ENCODE measurements around the gene PITPNC1. TPM values are rescaled to one million over a fixed set of nuclear protein-coding genes. Genes with fewer than 3 reads are reported as not detected.

Gene PITPNC1
- total and polyA plus RNA-seq, 2 donors (not counting 1 experiment from before 2014, with no cell fraction given) = 5.8 to 7.1 TPM

DNA sequence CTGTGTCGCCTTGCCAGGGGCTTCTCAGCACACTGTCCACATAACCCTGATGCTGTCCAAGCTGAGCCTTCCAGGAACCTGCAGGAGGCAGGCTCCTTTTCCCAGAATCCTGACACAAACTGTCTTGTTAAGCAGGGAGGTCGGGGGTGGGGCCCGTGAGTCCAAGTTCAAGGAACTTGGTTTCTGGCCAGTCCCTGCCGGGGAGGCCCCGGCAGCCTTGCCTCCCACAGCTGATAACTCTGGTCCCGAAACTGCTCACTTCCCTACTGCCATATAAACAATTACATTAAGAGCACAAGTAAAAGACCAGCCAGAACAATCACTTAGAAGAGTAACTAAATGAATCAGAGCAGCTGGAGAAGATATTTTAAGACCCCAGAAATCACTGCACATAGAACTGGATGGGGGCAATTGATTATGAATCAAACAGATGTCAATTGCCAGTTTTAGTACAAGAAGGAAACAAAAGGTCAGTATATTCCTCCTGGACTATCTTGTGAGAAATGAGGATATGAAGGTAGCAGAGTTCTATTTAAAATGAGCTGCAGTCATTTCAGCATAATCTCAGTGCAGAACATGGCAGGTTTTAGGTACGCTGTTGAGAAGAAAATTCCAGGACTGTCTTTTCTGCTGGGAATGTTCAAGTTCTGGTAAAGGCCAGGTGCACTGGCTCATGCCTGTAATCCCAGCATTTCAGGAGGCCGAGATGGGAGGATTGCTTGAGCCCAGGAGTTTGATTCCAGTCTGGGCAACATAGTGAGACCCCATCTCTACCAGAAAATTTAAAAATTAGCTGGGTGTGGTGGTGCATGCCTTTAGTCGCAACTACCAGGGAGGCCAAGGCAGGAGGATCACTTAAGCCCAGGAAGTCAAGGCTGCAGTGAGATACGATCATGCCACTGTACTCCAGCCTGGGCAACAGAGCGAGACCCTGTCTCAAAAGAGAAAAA is 169.8 kb downstream of the PITPNC1 start:
- TF ChIP-seq, protein P1, sequence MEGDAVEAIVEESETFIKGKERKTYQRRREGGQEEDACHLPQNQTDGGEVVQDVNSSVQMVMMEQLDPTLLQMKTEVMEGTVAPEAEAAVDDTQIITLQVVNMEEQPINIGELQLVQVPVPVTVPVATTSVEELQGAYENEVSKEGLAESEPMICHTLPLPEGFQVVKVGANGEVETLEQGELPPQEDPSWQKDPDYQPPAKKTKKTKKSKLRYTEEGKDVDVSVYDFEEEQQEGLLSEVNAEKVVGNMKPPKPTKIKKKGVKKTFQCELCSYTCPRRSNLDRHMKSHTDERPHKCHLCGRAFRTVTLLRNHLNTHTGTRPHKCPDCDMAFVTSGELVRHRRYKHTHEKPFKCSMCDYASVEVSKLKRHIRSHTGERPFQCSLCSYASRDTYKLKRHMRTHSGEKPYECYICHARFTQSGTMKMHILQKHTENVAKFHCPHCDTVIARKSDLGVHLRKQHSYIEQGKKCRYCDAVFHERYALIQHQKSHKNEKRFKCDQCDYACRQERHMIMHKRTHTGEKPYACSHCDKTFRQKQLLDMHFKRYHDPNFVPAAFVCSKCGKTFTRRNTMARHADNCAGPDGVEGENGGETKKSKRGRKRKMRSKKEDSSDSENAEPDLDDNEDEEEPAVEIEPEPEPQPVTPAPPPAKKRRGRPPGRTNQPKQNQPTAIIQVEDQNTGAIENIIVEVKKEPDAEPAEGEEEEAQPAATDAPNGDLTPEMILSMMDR (conservative IDR thresholded peaks at IDR 0.05 in 1 of 2, IDR thresholded peaks at IDR 0.05 in 1 of 2; ENCODE audit: low read depth in 1 of 2, low read length in 2 of 2) = peak; percentile 5 to 29
- TF ChIP-seq EZH2 (IDR thresholded peaks at IDR 0.05; ENCODE audit: low read length, missing control alignments) = no peak
- Histone ChIP-seq H3K9ac (ENCODE audit: insufficient read depth, low read length) (no peak overlapping the region), H3K36me3 (ENCODE audit: control insufficient read depth, insufficient read depth, low read length) (no peaks in the 10 kb centered on the region), H2AFZ (ENCODE audit: low read length) (no peak overlapping the region), H3K9me3 (ENCODE audit: control insufficient read depth, insufficient read depth, low read depth, low read length) (no peaks in the 10 kb centered on the region), H3K4me2 (ENCODE audit: extremely low read depth, insufficient read depth, low read length) (peak overlapping the region; percentile 15), H3K27me3 (ENCODE audit: control insufficient read depth, insufficient read depth, low read length) (no peaks in the 10 kb centered on the region), H3K4me3 (replicated peaks in 1 of 4; ENCODE audit: control extremely low read depth in 1 of 4, insufficient read depth in 1 of 4, low read depth in 3 of 4, low read length in 4 of 4) (no peak overlapping the region), H3K4me1 (ENCODE audit: control insufficient read depth, extremely low read depth, insufficient read depth, low read length) (no peaks in the 10 kb centered on the region), H4K20me1 (ENCODE audit: control insufficient read depth, extremely low read depth, insufficient read depth, low read length) (no peaks in the 10 kb centered on the region), H3K27ac (ENCODE audit: insufficient read depth, low read length) (no peak overlapping the region), H3K79me2 (ENCODE audit: control insufficient read depth, insufficient read depth, low read length) (no peaks in the 10 kb centered on the region)
- peak; percentile 55 to 69 for DNase-seq (ENCODE audit: low read depth in 2 of 2)

- no peak overlapping the region for H3K4me3 ChIP-seq (replicated peaks in 1 of 4; ENCODE audit: control extremely low read depth in 1 of 4, insufficient read depth in 1 of 4, low read depth in 3 of 4, low read length in 4 of 4)
- no peaks in the 10 kb centered on the region for H3K79me2 ChIP-seq (ENCODE audit: control insufficient read depth, insufficient read depth, low read length)
- no peak overlapping the region for H3K27ac ChIP-seq (ENCODE audit: insufficient read depth, low read length)
- no peak overlapping the region for H2AFZ ChIP-seq (ENCODE audit: low read length)
- DNase-seq (ENCODE audit: low read depth in 2 of 2) = no peak
- no peaks in the 10 kb centered on the region for H3K9me3 ChIP-seq (ENCODE audit: control insufficient read depth, insufficient read depth, low read depth, low read length)
- TF ChIP-seq, protein P1 (conservative IDR thresholded peaks at IDR 0.05 in 1 of 2, IDR thresholded peaks at IDR 0.05 in 1 of 2; ENCODE audit: low read depth in 1 of 2, low read length in 2 of 2) = no peak
- TF ChIP-seq EZH2 (IDR thresholded peaks at IDR 0.05; ENCODE audit: low read length, missing control alignments) = no peak
- no peak overlapping the region for H3K4me2 ChIP-seq (ENCODE audit: extremely low read depth, insufficient read depth, low read length)
- H3K36me3 ChIP-seq (ENCODE audit: control insufficient read depth, insufficient read depth, low read length) = no peaks in the 10 kb centered on the region
- H3K27me3 ChIP-seq (ENCODE audit: control insufficient read depth, insufficient read depth, low read length) = no peaks in the 10 kb centered on the region
- no peaks in the 10 kb centered on the region for H4K20me1 ChIP-seq (ENCODE audit: control insufficient read depth, extremely low read depth, insufficient read depth, low read length)
- no peaks in the 10 kb centered on the region for H3K4me1 ChIP-seq (ENCODE audit: control insufficient read depth, extremely low read depth, insufficient read depth, low read length)
- no peak overlapping the region for H3K9ac ChIP-seq (ENCODE audit: insufficient read depth, low read length)
These were observed 171.6 kb downstream of the PITPNC1 start for GRCh38 chr17:67548693-67549092.

GRCh38 chr17:67549820-67550219 is 172.7 kb downstream of the PITPNC1 start:
- Histone ChIP-seq H3K27me3 (ENCODE audit: control insufficient read depth, insufficient read depth, low read length) (no peaks in the 10 kb centered on the region), H3K9me3 (ENCODE audit: control insufficient read depth, insufficient read depth, low read depth, low read length) (no peaks in the 10 kb centered on the region), H4K20me1 (ENCODE audit: control insufficient read depth, extremely low read depth, insufficient read depth, low read length) (no peaks in the 10 kb centered on the region), H3K4me1 (ENCODE audit: control insufficient read depth, extremely low read depth, insufficient read depth, low read length) (no peaks in the 10 kb centered on the region), H3K4me2 (ENCODE audit: extremely low read depth, insufficient read depth, low read length) (no peak overlapping the region), H2AFZ (ENCODE audit: low read length) (no peak overlapping the region), H3K36me3 (ENCODE audit: control insufficient read depth, insufficient read depth, low read length) (no peaks in the 10 kb centered on the region), H3K79me2 (ENCODE audit: control insufficient read depth, insufficient read depth, low read length) (no peaks in the 10 kb centered on the region), H3K4me3 (replicated peaks in 1 of 4; ENCODE audit: control extremely low read depth in 1 of 4, insufficient read depth in 1 of 4, low read depth in 3 of 4, low read length in 4 of 4) (no peak overlapping the region), H3K9ac (ENCODE audit: insufficient read depth, low read length) (no peak overlapping the region), H3K27ac (ENCODE audit: insufficient read depth, low read length) (no peak overlapping the region)
- no peak for DNase-seq (ENCODE audit: low read depth in 2 of 2)
- TF ChIP-seq EZH2 (IDR thresholded peaks at IDR 0.05; ENCODE audit: low read length, missing control alignments) = no peak
- TF ChIP-seq, protein P1 (conservative IDR thresholded peaks at IDR 0.05 in 1 of 2, IDR thresholded peaks at IDR 0.05 in 1 of 2; ENCODE audit: low read depth in 1 of 2, low read length in 2 of 2) = no peak

Data from fibroblast of lung (primary cell).